GM12864 (cell line): ENCODE results near the gene SULF2.

ENCODE experiments used
- DNase-seq: peaks from one replicate; pipeline ENCODE4 v3.0.0-alpha.2; 2011; ENCODE audit warnings: low read depth
- H3K4me3 ChIP-seq: 2 replicates; pipeline ENCODE4 v1.5.1; 2011; ENCODE audit warnings: mild to moderate bottlenecking, low read depth, low read length, control low read depth
- CTCF ChIP-seq: IDR thresholded peaks from 2 replicates; pipeline ENCODE4 v1.5.1; 2011; ENCODE audit warnings: low read depth, mild to moderate bottlenecking, moderate library complexity, low read length, control low read depth, inconsistent platforms; ENCODE audit errors: missing control alignments

Gene SULF2

GRCh38 chr20:47730744-47731143 is 54.5 kb downstream of the SULF2 start:
- no peak for DNase-seq
- no peak for TF ChIP-seq CTCF
- H3K4me3 ChIP-seq: no peak overlapping the region

- no peak for DNase-seq
- no peak for TF ChIP-seq CTCF
- H3K4me3 ChIP-seq: no peak overlapping the region
These were observed 55.8 kb downstream of the SULF2 start for GRCh38 chr20:47729472-47729871.

- H3K4me3 ChIP-seq: peak overlapping the region; percentile 39
- DNase-seq: no peak
- no peak for TF ChIP-seq CTCF
These were observed 57.3 kb downstream of the SULF2 start for GRCh38 chr20:47727909-47728361.

- TF ChIP-seq CTCF: no peak
- peak; percentile 80 for DNase-seq
- peak overlapping the region; percentile 39 for H3K4me3 ChIP-seq
These were observed 58.0 kb downstream of the SULF2 start for GRCh38 chr20:47727170-47727880.

GRCh38 chr20:47726632-47727031 is 58.6 kb downstream of the SULF2 start:
- no peak for DNase-seq
- H3K4me3 ChIP-seq: no peak overlapping the region
- TF ChIP-seq CTCF: no peak

- DNase-seq: peak; percentile 79
- TF ChIP-seq CTCF: peak; percentile 91
- H3K4me3 ChIP-seq: no peak overlapping the region
These were observed 59.9 kb downstream of the SULF2 start for GRCh38 chr20:47725248-47725973.
